Loucy (cell line): ENCODE data around the gene TAF4.
"Not testable (repeated sequence)": the region's sequence is repeated elsewhere in the genome, so short reads cannot be mapped to it uniquely, and the experiment has no call there.

Source experiments
- CTCF ChIP-seq: fragments of 200-600 bp; sonication (generic); conservative IDR thresholded peaks from 2 replicates; pipeline ENCODE4 v1.5.1; 2014; ENCODE audit warnings: mild to moderate bottlenecking, antibody characterized with exemption, low read length
- EZH2phosphoT487 ChIP-seq: fragments of 200-600 bp; IDR thresholded peaks from 2 replicates; pipeline ENCODE4 v1.6.1; 2018; ENCODE audit warnings: antibody characterized with exemption, mild to moderate bottlenecking, moderate library complexity, borderline replicate concordance

- TF ChIP-seq CTCF, EZH2phosphoT487: not testable (repeated sequence)
These were observed 120.2 kb downstream of the TAF4 start for GRCh38 chr20:61945495-61945894.
